A549 (cell line): Measurements from ENCODE around the gene CACNA2D4.

Experiments used
- CTCF ChIP-seq: fragments of >200 bp; sonication (Bioruptor Twin); formaldehyde crosslinking; IDR thresholded peaks from 3 replicates; pipeline ENCODE4 v1.5.1; 2016
- EP300 ChIP-seq, 2 experiments: fragments of >200 bp; sonication (Bioruptor Twin); formaldehyde crosslinking; IDR thresholded peaks; 2 replicates in 1 of 2; 3 replicates in 1 of 2; pipeline ENCODE4 v1.6.1; 2016 to 2017
- FOSL2 ChIP-seq, 2 experiments: fragments of 450-650 bp in 1 of 2; fragments of >200 bp in 1 of 2; sonication (Bioruptor Twin) in 1 of 2; formaldehyde crosslinking; IDR thresholded peaks; 2 replicates each; pipeline versions ENCODE4 v1.5.0 to v1.6.1; 2016 to 2020; ENCODE audit warnings: mild to moderate bottlenecking in 1 of 2, moderate library complexity in 1 of 2
- FOXS1 ChIP-seq: fragments of 250-450 bp; sonication (Bioruptor Pico); IDR thresholded peaks from 2 replicates; pipeline ENCODE4 v1.5.0; 2020; ENCODE audit warnings: mild to moderate bottlenecking, moderate library complexity
- JUNB ChIP-seq: fragments of >200 bp; sonication (Bioruptor Twin); formaldehyde crosslinking; IDR thresholded peaks from 2 replicates; pipeline ENCODE4 v1.6.1; 2016
- MYC ChIP-seq: IDR thresholded peaks from 2 replicates; pipeline ENCODE4 v1.6.1; 2012; ENCODE audit warnings: mild to moderate bottlenecking, inconsistent platforms, low read length, improper control_type of control experiment, borderline replicate concordance
- NFE2L2 ChIP-seq: fragments of 150-350 bp; conservative IDR thresholded peaks from 2 replicates; pipeline ENCODE4 v1.6.1; 2014; ENCODE audit warnings: low read length
- PHF8 ChIP-seq: fragments of 200-600 bp; sonication (generic); IDR thresholded peaks from 2 replicates; pipeline ENCODE4 v1.6.1; 2016; ENCODE audit warnings: low read depth, mild to moderate bottlenecking, antibody characterized with exemption, moderate library complexity, borderline replicate concordance
- POLR2A ChIP-seq: IDR thresholded peaks from 2 replicates; pipeline ENCODE4 v1.6.1; 2012; ENCODE audit warnings: mild to moderate bottlenecking, low read length
- ZFP36 ChIP-seq: fragments of 450-650 bp; IDR thresholded peaks from 2 replicates; pipeline ENCODE4 v1.6.1; 2014; ENCODE audit warnings: borderline replicate concordance; ENCODE audit not compliant: partially characterized antibody

GRCh38 chr12:1937481-1938224, 19.2 kb upstream of the CACNA2D4 start:
- TF ChIP-seq CTCF (no peak), NFE2L2 (no peak), POLR2A (no peak), EP300 (IDR thresholded peaks at IDR 0.05) (no peak), FOSL2 (IDR thresholded peaks at IDR 0.05) (no peak), FOSL2 (CRISPR knock-in tag; IDR thresholded peaks at IDR 0.05) (no peak), MYC (no peak), PHF8 (no peak), FOXS1 (CRISPR knock-in tag) (no peak), JUNB (no peak), ZFP36 (no peak)
